Measurements from ENCODE around the gene THOC5. TPM values are rescaled to one million over a fixed set of nuclear protein-coding genes. Genes with fewer than 3 reads are reported as not detected.

The THOC5 gene
- total and polyA plus RNA-seq, 2 of the 4 experiments (the other 2 are of a cell fraction) = 68.4 to 73.7 TPM

DNA sequence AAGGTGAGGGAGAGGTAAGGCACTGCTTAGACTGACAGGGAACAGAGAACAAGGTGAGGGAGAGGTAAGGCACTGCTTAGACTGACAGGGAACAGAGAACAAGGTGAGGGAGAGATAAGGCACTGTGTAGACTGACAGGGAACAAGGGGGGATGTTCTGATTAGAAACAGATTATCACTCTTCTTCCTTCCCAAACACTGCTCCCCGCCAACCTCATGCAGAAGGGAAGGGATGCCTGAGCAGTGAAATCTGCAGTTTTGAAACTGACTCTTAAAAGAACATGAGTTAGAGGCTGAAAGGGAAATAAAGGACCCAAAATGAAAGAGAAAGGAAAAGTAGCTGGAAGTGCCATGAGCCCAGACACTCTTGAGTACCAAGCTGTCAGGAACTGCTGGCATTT is 43.7 kb downstream of the THOC5 start:
- Histone ChIP-seq H3K18ac (ENCODE audit: low read depth, low read length) (no peak overlapping the region), H3K36me3 (ENCODE audit: control insufficient read depth, insufficient read depth, low read length) (peaks cover 54% of the 10 kb centered on the region), H3K9ac (ENCODE audit: low read depth, low read length) (no peak overlapping the region), H3K4me3 (ENCODE audit: insufficient read depth, low read depth, low read length) (no peak overlapping the region), H4K8ac (ENCODE audit: low read depth in 2 of 2, low read length in 2 of 2) (no peak overlapping the region), H4K5ac (ENCODE audit: low read depth, low read length) (no peak overlapping the region), H3K9me3 (ENCODE audit: control insufficient read depth, insufficient read depth, low read length) (no peaks in the 10 kb centered on the region), H3K23ac (ENCODE audit: low read depth, low read length) (no peak overlapping the region), H2BK120ac (ENCODE audit: low read depth, low read length) (no peak overlapping the region), H2AK5ac (ENCODE audit: low read depth, low read length) (no peak overlapping the region), H3K79me1 (ENCODE audit: low read depth in 1 of 2, low read length in 2 of 2) (no peaks in the 10 kb centered on the region; a peak in 1 of 4 replicates), H3K14ac (replicated peaks; ENCODE audit: low read depth, low read length) (no peak overlapping the region), H2AK9ac (replicated peaks; ENCODE audit: low read depth, low read length, poor library complexity) (no peak overlapping the region), H3K4me2 (ENCODE audit: low read depth, low read length) (no peak overlapping the region), H3K4ac (ENCODE audit: low read depth, low read length) (no peak overlapping the region), H3K27me3 (ENCODE audit: control insufficient read depth, insufficient read depth, low read length) (no peaks in the 10 kb centered on the region), H2BK20ac (ENCODE audit: low read depth, low read length) (no peak overlapping the region), H2BK15ac (ENCODE audit: low read depth, low read length) (no peak overlapping the region), H3K27ac (ENCODE audit: insufficient read depth, low read length) (no peak overlapping the region), H3K56ac (ENCODE audit: extremely low read depth, insufficient read depth, low read length) (no peak overlapping the region), H3K9me1 (ENCODE audit: insufficient read depth, low read length) (no peaks in the 10 kb centered on the region; the same call in 1 of the 2 replicates), H4K20me1 (ENCODE audit: insufficient read depth, low read length) (no peaks in the 10 kb centered on the region), H4K91ac (ENCODE audit: insufficient read depth, low read depth, low read length) (no peak overlapping the region), H2BK5ac (ENCODE audit: low read depth, low read length, poor library complexity, severe bottlenecking) (no peak overlapping the region), H3K4me1 (ENCODE audit: control insufficient read depth, insufficient read depth, low read length) (no peaks in the 10 kb centered on the region), H2AFZ (replicated peaks; ENCODE audit: low read length, poor library complexity) (no peak overlapping the region)
- intact Hi-C loops (cut with micrococcal nuclease) (no loop called here), in situ Hi-C loops (cut with MboI; ENCODE audit: low sequenced_read_pairs) (loop anchor here (10.0 kb wide), 1 partner anchor 115 kb away; no protein-coding TSS in a partner anchor), dilution Hi-C loops (cut with HindIII; ENCODE audit: low sequenced_read_pairs, unreplicated experiment) (no loop called here)
- TF ChIP-seq BHLHE40 (IDR thresholded peaks at IDR 0.05; ENCODE audit: low read depth, low read length) = no peak
- TF ChIP-seq CEBPB (IDR thresholded peaks at IDR 0.05; ENCODE audit: low read depth, low read length) = no peak
- TF ChIP-seq NFE2L2 (IDR thresholded peaks at IDR 0.05; ENCODE audit: low read depth, low read length) = no peak
- no peak for TF ChIP-seq POLR2A (IDR thresholded peaks at IDR 0.05; ENCODE audit: low read depth, low read length)
- TF ChIP-seq SMC3 (IDR thresholded peaks at IDR 0.05; ENCODE audit: low read depth, low read length) = no peak
- TF ChIP-seq RAD21 (IDR thresholded peaks at IDR 0.05; ENCODE audit: low read length) = no peak
- no peak for TF ChIP-seq RFX5 (IDR thresholded peaks at IDR 0.05; ENCODE audit: low read depth, low read length)
- no peak for TF ChIP-seq CHD1 (IDR thresholded peaks at IDR 0.05; ENCODE audit: low read depth, low read length)
- TF ChIP-seq MAFK (IDR thresholded peaks at IDR 0.05; ENCODE audit: low read depth, low read length) = no peak
- TF ChIP-seq, protein P1, sequence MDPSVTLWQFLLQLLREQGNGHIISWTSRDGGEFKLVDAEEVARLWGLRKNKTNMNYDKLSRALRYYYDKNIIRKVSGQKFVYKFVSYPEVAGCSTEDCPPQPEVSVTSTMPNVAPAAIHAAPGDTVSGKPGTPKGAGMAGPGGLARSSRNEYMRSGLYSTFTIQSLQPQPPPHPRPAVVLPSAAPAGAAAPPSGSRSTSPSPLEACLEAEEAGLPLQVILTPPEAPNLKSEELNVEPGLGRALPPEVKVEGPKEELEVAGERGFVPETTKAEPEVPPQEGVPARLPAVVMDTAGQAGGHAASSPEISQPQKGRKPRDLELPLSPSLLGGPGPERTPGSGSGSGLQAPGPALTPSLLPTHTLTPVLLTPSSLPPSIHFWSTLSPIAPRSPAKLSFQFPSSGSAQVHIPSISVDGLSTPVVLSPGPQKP (IDR thresholded peaks at IDR 0.05; ENCODE audit: borderline replicate concordance, low read depth, low read length) = no peak
- TF ChIP-seq CTCF (conservative IDR thresholded peaks at IDR 0.05; ENCODE audit: low read depth, low read length) = no peak
- TF ChIP-seq RCOR1 (IDR thresholded peaks at IDR 0.05; ENCODE audit: insufficient replicate concordance, low read length) = no peak
- TF ChIP-seq, protein P2, sequence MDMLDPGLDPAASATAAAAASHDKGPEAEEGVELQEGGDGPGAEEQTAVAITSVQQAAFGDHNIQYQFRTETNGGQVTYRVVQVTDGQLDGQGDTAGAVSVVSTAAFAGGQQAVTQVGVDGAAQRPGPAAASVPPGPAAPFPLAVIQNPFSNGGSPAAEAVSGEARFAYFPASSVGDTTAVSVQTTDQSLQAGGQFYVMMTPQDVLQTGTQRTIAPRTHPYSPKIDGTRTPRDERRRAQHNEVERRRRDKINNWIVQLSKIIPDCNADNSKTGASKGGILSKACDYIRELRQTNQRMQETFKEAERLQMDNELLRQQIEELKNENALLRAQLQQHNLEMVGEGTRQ (IDR thresholded peaks at IDR 0.05; ENCODE audit: low read depth, low read length) = no peak
- TF ChIP-seq FOS (IDR thresholded peaks at IDR 0.05; ENCODE audit: low read depth, low read length) = no peak
- TF ChIP-seq MAZ (IDR thresholded peaks at IDR 0.05; ENCODE audit: borderline replicate concordance, low read depth, low read length) = no peak
- no peak for TF ChIP-seq MXI1 (IDR thresholded peaks at IDR 0.05; ENCODE audit: borderline replicate concordance, low read depth, low read length)
- CTCF ChIA-PET = no interaction called here
- no CpG with 5 or more reads among the region's 1 CpG for WGBS, 2 experiments (ENCODE audit: extremely low coverage in 2 of 2, insufficient read length in 1 of 2)
- POLR2A ChIA-PET (ENCODE audit: unreplicated experiment) = no interaction called here
- ATAC-seq (ENCODE audit: low read depth) (no peak), DNase-seq (no peak)
- no TSS peak for BruUV-seq (replicated peaks)
